Measurements from ENCODE around the gene RAB30.

RAB30 gene

GRCh38 chr11:82999232-82999631 lies 72.5 kb downstream of the RAB30 start:
- Histone ChIP-seq H2AFZ (ENCODE audit: low read depth) (no peak overlapping the region), H3K4me1 (ENCODE audit: low read depth, poor library complexity, severe bottlenecking) (peaks cover 69% of the 10 kb centered on the region), H3K4me2 (peak overlapping the region; percentile 81; the same call in 1 of the 2 replicates), H3K79me2 (ENCODE audit: insufficient read depth, low read depth) (no peaks in the 10 kb centered on the region; the same call in 1 of the 2 replicates), H4K20me1 (ENCODE audit: insufficient read depth) (no peaks in the 10 kb centered on the region), H3K36me3 (ENCODE audit: insufficient read depth) (no peaks in the 10 kb centered on the region), H3K27me3 (ENCODE audit: insufficient read depth, low read depth) (no peaks in the 10 kb centered on the region), H3K4me3 (IDR thresholded peaks at IDR 0.05; ENCODE audit: insufficient read depth, low read depth, low read length) (no peak overlapping the region), H3K9ac (no peak overlapping the region), H3K27ac (no peak overlapping the region; the same call in 1 of the 2 replicates)
- TF ChIP-seq CTCF (conservative IDR thresholded peaks at IDR 0.05; ENCODE audit: low read depth, low read length): no peak

- Histone ChIP-seq H3K36me3 (ENCODE audit: insufficient read depth) (no peaks in the 10 kb centered on the region), H3K27ac (peak overlapping the region; percentile 93; the same call in 1 of the 2 replicates), H2AFZ (ENCODE audit: low read depth) (no peak overlapping the region), H4K20me1 (ENCODE audit: insufficient read depth) (no peaks in the 10 kb centered on the region), H3K9ac (no peak overlapping the region), H3K27me3 (ENCODE audit: insufficient read depth, low read depth) (no peaks in the 10 kb centered on the region), H3K4me1 (ENCODE audit: low read depth, poor library complexity, severe bottlenecking) (peaks cover 69% of the 10 kb centered on the region), H3K4me2 (peak overlapping the region; percentile 81; the same call in 1 of the 2 replicates), H3K4me3 (IDR thresholded peaks at IDR 0.05; ENCODE audit: insufficient read depth, low read depth, low read length) (no peak overlapping the region), H3K79me2 (ENCODE audit: insufficient read depth, low read depth) (no peaks in the 10 kb centered on the region; the same call in 1 of the 2 replicates)
- TF ChIP-seq CTCF (conservative IDR thresholded peaks at IDR 0.05; ENCODE audit: low read depth, low read length): no peak
Measured at GRCh38 chr11:82998697-82999096, 73.0 kb downstream of the RAB30 start.

- H3K36me3 ChIP-seq (ENCODE audit: insufficient read depth): no peaks in the 10 kb centered on the region
- peak overlapping the region; percentile 47 for H3K9ac ChIP-seq
- peak overlapping the region; percentile 93 for H3K27ac ChIP-seq
- H3K4me3 ChIP-seq (IDR thresholded peaks at IDR 0.05; ENCODE audit: insufficient read depth, low read depth, low read length): no peak overlapping the region
- peaks cover 80% of the 10 kb centered on the region for H3K4me1 ChIP-seq (ENCODE audit: low read depth, poor library complexity, severe bottlenecking)
- no peaks in the 10 kb centered on the region for H3K27me3 ChIP-seq (ENCODE audit: insufficient read depth, low read depth)
- H3K79me2 ChIP-seq (ENCODE audit: insufficient read depth, low read depth): no peaks in the 10 kb centered on the region; the same call in 1 of the 2 replicates
- no peak for TF ChIP-seq CTCF (conservative IDR thresholded peaks at IDR 0.05; ENCODE audit: low read depth, low read length)
- no peaks in the 10 kb centered on the region for H4K20me1 ChIP-seq (ENCODE audit: insufficient read depth)
- peak overlapping the region; percentile 81 for H3K4me2 ChIP-seq
- H2AFZ ChIP-seq (ENCODE audit: low read depth): peak overlapping the region; percentile 27; the same call in 1 of the 2 replicates
Measured at GRCh38 chr11:82996966-82997606, 74.6 kb downstream of the RAB30 start.

GRCh38 chr11:82995754-82996398 lies 75.8 kb downstream of the RAB30 start:
- no peaks in the 10 kb centered on the region for H3K36me3 ChIP-seq (ENCODE audit: insufficient read depth)
- no peaks in the 10 kb centered on the region; the same call in 1 of the 2 replicates for H3K79me2 ChIP-seq (ENCODE audit: insufficient read depth, low read depth)
- H4K20me1 ChIP-seq (ENCODE audit: insufficient read depth): no peaks in the 10 kb centered on the region
- peak overlapping the region; percentile 93 for H3K27ac ChIP-seq
- no peak for TF ChIP-seq CTCF (conservative IDR thresholded peaks at IDR 0.05; ENCODE audit: low read depth, low read length)
- H2AFZ ChIP-seq (ENCODE audit: low read depth): no peak overlapping the region
- H3K27me3 ChIP-seq (ENCODE audit: insufficient read depth, low read depth): no peaks in the 10 kb centered on the region
- H3K4me3 ChIP-seq (IDR thresholded peaks at IDR 0.05; ENCODE audit: insufficient read depth, low read depth, low read length): no peak overlapping the region
- peak overlapping the region; percentile 47; the same call in 1 of the 2 replicates for H3K9ac ChIP-seq
- H3K4me2 ChIP-seq: peak overlapping the region; percentile 81
- peaks cover 86% of the 10 kb centered on the region for H3K4me1 ChIP-seq (ENCODE audit: low read depth, poor library complexity, severe bottlenecking)

Data from KMS-11 (cell line).